Smooth muscle cell (in vitro differentiated cells): Measurements from ENCODE around the gene ERCC2. TPM values are rescaled to one million over a fixed set of nuclear protein-coding genes. Genes with fewer than 3 reads are reported as not detected.
"Not testable (repeated sequence)": the region's sequence is repeated elsewhere in the genome, so short reads cannot be mapped to it uniquely, and the experiment has no call there.

Experiments
- DNase-seq: peaks from one replicate; lab custom pipeline; 2025; ENCODE audit not compliant: unreplicated experiment; lab: John Stamatoyannopoulos, UW
- H2AFZ ChIP-seq: fragments of 200-600 bp; sonication (generic); 2 replicates; pipeline ENCODE4 v1.6.0; 2016; ENCODE audit warnings: antibody characterized with exemption, low read depth, mild to moderate bottlenecking
- H3F3A ChIP-seq: fragments of 200-600 bp; sonication (generic); 2 replicates; pipeline ENCODE4 v1.6.0; 2017; ENCODE audit warnings: antibody characterized with exemption, low read depth
- H3K27ac ChIP-seq: fragments of 200-600 bp; sonication (generic); 2 replicates; pipeline ENCODE4 v1.5.1; 2016; ENCODE audit warnings: low read depth, mild to moderate bottlenecking
- H3K27me3 ChIP-seq: fragments of 200-600 bp; sonication (generic); 2 replicates; pipeline ENCODE4 v1.6.1; 2016; ENCODE audit warnings: low read depth, mild to moderate bottlenecking
- H3K36me3 ChIP-seq: fragments of 200-600 bp; sonication (generic); 2 replicates; pipeline ENCODE4 v1.5.1; 2016; ENCODE audit warnings: low read depth
- H3K4me1 ChIP-seq: fragments of 200-600 bp; sonication (generic); 2 replicates; pipeline ENCODE4 v1.5.1; 2016; ENCODE audit warnings: low read depth
- H3K4me2 ChIP-seq: fragments of 200-600 bp; sonication (generic); 2 replicates; pipeline ENCODE4 v1.6.0; 2016; ENCODE audit warnings: mild to moderate bottlenecking
- H3K4me3 ChIP-seq: fragments of 200-600 bp; sonication (generic); 2 replicates; pipeline ENCODE4 v1.5.1; 2016; ENCODE audit warnings: mild to moderate bottlenecking
- H3K79me2 ChIP-seq: fragments of 200-600 bp; sonication (generic); 2 replicates; pipeline ENCODE4 v1.6.0; 2016; ENCODE audit warnings: low read depth, mild to moderate bottlenecking
- H3K9ac ChIP-seq: fragments of 200-600 bp; sonication (generic); 2 replicates; pipeline ENCODE4 v1.6.0; 2016; ENCODE audit warnings: low read depth
- H3K9me3 ChIP-seq: fragments of 200-600 bp; sonication (generic); replicated peaks from 2 replicates; pipeline ENCODE4 v1.5.1; 2016; ENCODE audit warnings: low read depth
- H4K20me1 ChIP-seq: fragments of 200-600 bp; sonication (generic); 2 replicates; pipeline ENCODE4 v1.6.0; 2016; ENCODE audit warnings: low read depth
- CTCF ChIP-seq: fragments of 200-600 bp; sonication (generic); IDR thresholded peaks from 2 replicates; pipeline ENCODE4 v1.5.1; 2017; ENCODE audit warnings: borderline replicate concordance, mild to moderate bottlenecking, antibody characterized with exemption; ENCODE audit not compliant: insufficient read depth, poor library complexity, severe bottlenecking
- WGBS: methylation state at CpG from one replicate; pipeline ENCODE4 v1.1.7; 2016; ENCODE audit warnings: low lambda C conversion rate; 5-methylcytosine and 5-hydroxymethylcytosine counted together
- polyA plus RNA-seq: library from polyadenylated mRNA; unstranded; fragments of >200 nt; fragmentation: Nextera tagmentation; extraction: Ambion mirVana; gene quantifications from 2 replicates; pipeline ENCODE4 v1.2.1, GENCODE V29; 2016
- total RNA-seq: library from RNA; depleted of rRNA; stranded (reverse); fragments of >200 nt; gene quantifications from 2 replicates; pipeline ENCODE4 v1.2.3, GENCODE V29; 2014

Gene ERCC2
- total and polyA plus RNA-seq, 2 experiments from 2014 or later: 13.4 to 14.6 TPM

GRCh38 chr19:45418802-45419201 lies 48.4 kb upstream of the ERCC2 start:
- DNase-seq: no peak
- Histone ChIP-seq H3K27me3 (no peaks in the 10 kb centered on the region), H4K20me1 (no peaks in the 10 kb centered on the region), H3K4me2 (no peak overlapping the region), H2AFZ (no peak overlapping the region), H3K79me2 (peaks cover 9% of the 10 kb centered on the region), H3K27ac (no peak overlapping the region), H3K4me3 (no peak overlapping the region), H3K9me3 (no peaks in the 10 kb centered on the region), H3F3A (no peaks in the 10 kb centered on the region), H3K9ac (no peak overlapping the region), H3K4me1 (peaks cover 5% of the 10 kb centered on the region), H3K36me3 (no peaks in the 10 kb centered on the region)
- 96% methylated on average over 9 of the region's 9 CpGs for WGBS
- TF ChIP-seq CTCF: no peak

- Histone ChIP-seq H3K79me2 (peaks cover under 1% of the 10 kb centered on the region), H3K4me1 (no peaks in the 10 kb centered on the region), H3K27ac (no peak overlapping the region), H3K9ac (no peak overlapping the region), H3F3A (no peaks in the 10 kb centered on the region), H3K27me3 (no peaks in the 10 kb centered on the region), H3K4me3 (no peak overlapping the region), H4K20me1 (no peaks in the 10 kb centered on the region), H2AFZ (no peak overlapping the region), H3K9me3 (no peaks in the 10 kb centered on the region), H3K36me3 (no peaks in the 10 kb centered on the region), H3K4me2 (no peak overlapping the region)
- WGBS: 97% methylated on average over 4 of the region's 4 CpGs
- TF ChIP-seq CTCF: no peak
- no peak for DNase-seq
Measured at GRCh38 chr19:45417151-45417550, 46.8 kb upstream of the ERCC2 start.

GRCh38 chr19:45414468-45414867 lies 44.1 kb upstream of the ERCC2 start:
- H2AFZ ChIP-seq: no peak overlapping the region
- no peaks in the 10 kb centered on the region for H3K79me2 ChIP-seq
- H3K27ac ChIP-seq: no peak overlapping the region
- no peaks in the 10 kb centered on the region for H3K36me3 ChIP-seq
- H3K9ac ChIP-seq: no peak overlapping the region
- no peak for DNase-seq
- no peak overlapping the region for H3K4me3 ChIP-seq
- no peaks in the 10 kb centered on the region for H3K9me3 ChIP-seq
- TF ChIP-seq CTCF: no peak
- no peak overlapping the region for H3K4me2 ChIP-seq
- no peaks in the 10 kb centered on the region for H3K27me3 ChIP-seq
- H3F3A ChIP-seq: no peaks in the 10 kb centered on the region
- no peaks in the 10 kb centered on the region for H4K20me1 ChIP-seq
- H3K4me1 ChIP-seq: no peaks in the 10 kb centered on the region
- WGBS: 98% methylated on average over 8 of the region's 8 CpGs

- Histone ChIP-seq H2AFZ (no peak overlapping the region), H3K9ac (no peak overlapping the region), H3K4me1 (no peaks in the 10 kb centered on the region), H3K27ac (no peak overlapping the region), H3K4me2 (no peak overlapping the region), H3K4me3 (no peak overlapping the region), H3K79me2 (no peaks in the 10 kb centered on the region), H3K27me3 (no peaks in the 10 kb centered on the region), H4K20me1 (no peaks in the 10 kb centered on the region), H3K36me3 (no peaks in the 10 kb centered on the region), H3F3A (no peaks in the 10 kb centered on the region), H3K9me3 (no peaks in the 10 kb centered on the region)
- no peak for DNase-seq
- over 99% methylated on average over 6 of the region's 6 CpGs for WGBS
- no peak for TF ChIP-seq CTCF
Measured at GRCh38 chr19:45413497-45413896, 43.1 kb upstream of the ERCC2 start.

- not testable (repeated sequence) for H3K9me3 ChIP-seq, H3K36me3 ChIP-seq, DNase-seq, H3K9ac ChIP-seq, H2AFZ ChIP-seq, H3K4me3 ChIP-seq, H4K20me1 ChIP-seq, H3F3A ChIP-seq, H3K27me3 ChIP-seq, H3K79me2 ChIP-seq, H3K4me1 ChIP-seq, H3K4me2 ChIP-seq, H3K27ac ChIP-seq
- WGBS: 97% methylated on average over 4 of the region's 4 CpGs
Measured at GRCh38 chr19:45410330-45410729, 40.0 kb upstream of the ERCC2 start.
